Prostate gland (tissue), 2 donors: ENCODE data around the gene NPR3.

Source experiments
- POLR2A ChIP-seq: fragments of 450-650 bp; IDR thresholded peaks from one replicate; pipeline ENCODE4 v1.6.1; 2016; ENCODE audit warnings: antibody characterized with exemption, mild to moderate bottlenecking
- POLR2AphosphoS5 ChIP-seq: sonication (generic); formaldehyde crosslinking; IDR thresholded peaks from one replicate; pipeline ENCODE4 v1.6.1; 2017; ENCODE audit warnings: antibody characterized with exemption
- TF ChIP-seq, protein P1 (sequence below), 4 experiments: fragments of 200-600 bp in 2 of 4; fragments of 450-650 bp in 2 of 4; sonication (generic) in 2 of 4; IDR thresholded peaks; 1 replicate in 3 of 4; 2 replicates in 1 of 4; pipeline ENCODE4 v1.5.1; 2016 to 2019; ENCODE audit warnings: antibody characterized with exemption in 4 of 4, mild to moderate bottlenecking in 2 of 4, moderate library complexity in 2 of 4

DNA sequence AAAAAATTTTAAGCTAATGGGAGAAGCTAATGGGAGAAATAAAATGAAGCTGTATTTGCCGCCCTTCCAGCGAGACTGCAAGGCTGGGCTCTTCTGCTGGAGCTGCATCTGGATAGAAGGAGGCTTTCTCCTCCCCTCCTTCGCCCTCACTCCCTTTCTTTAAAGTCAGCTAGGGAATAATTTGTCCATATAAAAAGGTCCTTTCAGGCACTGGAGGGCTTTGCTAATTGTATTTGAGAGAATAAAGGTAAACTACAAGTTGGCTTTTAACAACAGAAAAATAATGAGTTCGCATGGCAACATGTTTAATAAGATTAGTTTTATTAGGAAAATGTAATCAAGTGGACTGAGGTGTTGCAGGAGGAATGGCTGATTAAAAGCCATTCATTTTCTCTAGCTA lies 41.3 kb downstream of the NPR3 start:
- no peak for TF ChIP-seq POLR2A
- TF ChIP-seq, protein P1, sequence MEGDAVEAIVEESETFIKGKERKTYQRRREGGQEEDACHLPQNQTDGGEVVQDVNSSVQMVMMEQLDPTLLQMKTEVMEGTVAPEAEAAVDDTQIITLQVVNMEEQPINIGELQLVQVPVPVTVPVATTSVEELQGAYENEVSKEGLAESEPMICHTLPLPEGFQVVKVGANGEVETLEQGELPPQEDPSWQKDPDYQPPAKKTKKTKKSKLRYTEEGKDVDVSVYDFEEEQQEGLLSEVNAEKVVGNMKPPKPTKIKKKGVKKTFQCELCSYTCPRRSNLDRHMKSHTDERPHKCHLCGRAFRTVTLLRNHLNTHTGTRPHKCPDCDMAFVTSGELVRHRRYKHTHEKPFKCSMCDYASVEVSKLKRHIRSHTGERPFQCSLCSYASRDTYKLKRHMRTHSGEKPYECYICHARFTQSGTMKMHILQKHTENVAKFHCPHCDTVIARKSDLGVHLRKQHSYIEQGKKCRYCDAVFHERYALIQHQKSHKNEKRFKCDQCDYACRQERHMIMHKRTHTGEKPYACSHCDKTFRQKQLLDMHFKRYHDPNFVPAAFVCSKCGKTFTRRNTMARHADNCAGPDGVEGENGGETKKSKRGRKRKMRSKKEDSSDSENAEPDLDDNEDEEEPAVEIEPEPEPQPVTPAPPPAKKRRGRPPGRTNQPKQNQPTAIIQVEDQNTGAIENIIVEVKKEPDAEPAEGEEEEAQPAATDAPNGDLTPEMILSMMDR (IDR thresholded peaks at IDR 0.05) = no peak
- TF ChIP-seq POLR2AphosphoS5 = no peak
